Measurements from ENCODE around the gene PDZRN3. TPM values are rescaled to one million over a fixed set of nuclear protein-coding genes. Genes with fewer than 3 reads are reported as not detected.
"Not testable (repeated sequence)": the region's sequence is repeated elsewhere in the genome, so short reads cannot be mapped to it uniquely, and the experiment has no call there.

PDZRN3 gene
- total RNA-seq, 1 donor from 2014 or later, result 56.4 TPM

GRCh38 chr3:73491287-73491662 lies 133.5 kb downstream of the PDZRN3 start:
- no peak for DNase-seq (ENCODE audit: low spot score)

- no peak for DNase-seq (ENCODE audit: low spot score)
These were observed 134.1 kb downstream of the PDZRN3 start for GRCh38 chr3:73490453-73491286.

- DNase-seq (ENCODE audit: low spot score), result no peak
These were observed 138.8 kb downstream of the PDZRN3 start for GRCh38 chr3:73485877-73486330.

GRCh38 chr3:73484656-73485248 lies 140.0 kb downstream of the PDZRN3 start:
- no peak for DNase-seq (ENCODE audit: low spot score)

- DNase-seq (ENCODE audit: low spot score), result no peak
These were observed 142.9 kb downstream of the PDZRN3 start for GRCh38 chr3:73481888-73482287.

GRCh38 chr3:73480187-73480672 lies 144.5 kb downstream of the PDZRN3 start:
- no peak for DNase-seq (ENCODE audit: low spot score)

GRCh38 chr3:73479325-73479724 lies 145.4 kb downstream of the PDZRN3 start:
- DNase-seq (ENCODE audit: low spot score), result no peak

GRCh38 chr3:73478858-73479257 lies 145.9 kb downstream of the PDZRN3 start:
- DNase-seq (ENCODE audit: low spot score), result no peak

- no peak for DNase-seq (ENCODE audit: low spot score)
These were observed 149.0 kb downstream of the PDZRN3 start for GRCh38 chr3:73475717-73476116.

- no peak for DNase-seq (ENCODE audit: low spot score)
These were observed 149.6 kb downstream of the PDZRN3 start for GRCh38 chr3:73475175-73475574.

GRCh38 chr3:73474619-73475018 lies 150.1 kb downstream of the PDZRN3 start:
- no peak for DNase-seq (ENCODE audit: low spot score)

GRCh38 chr3:73473898-73474416 lies 150.8 kb downstream of the PDZRN3 start:
- DNase-seq (ENCODE audit: low spot score), result no peak

GRCh38 chr3:73473181-73473897 lies 151.4 kb downstream of the PDZRN3 start:
- no peak for DNase-seq (ENCODE audit: low spot score)

GRCh38 chr3:73471986-73472787 lies 152.6 kb downstream of the PDZRN3 start:
- DNase-seq (ENCODE audit: low spot score), result no peak

- no peak for DNase-seq (ENCODE audit: low spot score)
These were observed 153.9 kb downstream of the PDZRN3 start for GRCh38 chr3:73470860-73471259.

GRCh38 chr3:73469331-73469730 lies 155.4 kb downstream of the PDZRN3 start:
- DNase-seq (ENCODE audit: low spot score), result no peak

GRCh38 chr3:73467211-73467610 lies 157.5 kb downstream of the PDZRN3 start:
- DNase-seq (ENCODE audit: low spot score), result no peak

GRCh38 chr3:73465926-73466325 lies 158.8 kb downstream of the PDZRN3 start:
- DNase-seq (ENCODE audit: low spot score), result no peak

GRCh38 chr3:73464126-73464525 lies 160.6 kb downstream of the PDZRN3 start:
- DNase-seq (ENCODE audit: low spot score), result not testable (repeated sequence)

GRCh38 chr3:73461547-73461946 lies 163.2 kb downstream of the PDZRN3 start:
- no peak for DNase-seq (ENCODE audit: low spot score)

GRCh38 chr3:73459711-73460110 lies 165.0 kb downstream of the PDZRN3 start:
- no peak for DNase-seq (ENCODE audit: low spot score)
